Eye (tissue), 1 donor: Measurements from ENCODE around the gene PRRC2A.
A peak's percentile ranks its signal among the peaks of the same experiment; 100 is the strongest.

ENCODE experiments used
- DNase-seq: peaks from one replicate; pipeline ENCODE4 v3.0.0-alpha.2; 2015

PRRC2A gene

GRCh38 chr6:31620586-31621319, at the start of gene PRRC2A:
PRRC2A (plus strand) TSS chr6:31620715; CDS start chr6:31622790, 2,075 bp downstream.
- peak; percentile 91 for DNase-seq

- DNase-seq: no peak
These were observed 48.2 kb upstream of the PRRC2A start, which contains the start of gene LTA for GRCh38 chr6:31572041-31572911. LTA (plus strand) TSS chr6:31572289; CDS start chr6:31572743, 454 bp downstream.

- DNase-seq: no peak
These were observed 47.0 kb upstream of the PRRC2A start for GRCh38 chr6:31573239-31574105.

- DNase-seq: no peak
These were observed 46.1 kb upstream of the PRRC2A start for GRCh38 chr6:31574106-31575061.

- DNase-seq: no peak
These were observed 45.1 kb upstream of the PRRC2A start, which contains the start of gene TNF for GRCh38 chr6:31575335-31575901. TNF (plus strand) TSS chr6:31575565; CDS start chr6:31575742, 177 bp downstream.

- no peak for DNase-seq
These were observed 44.4 kb upstream of the PRRC2A start for GRCh38 chr6:31575952-31576685.

GRCh38 chr6:31576897-31577578, 43.5 kb upstream of the PRRC2A start:
- DNase-seq: no peak

GRCh38 chr6:31577579-31577966, 42.9 kb upstream of the PRRC2A start:
- DNase-seq: no peak

- no peak for DNase-seq
These were observed 42.1 kb upstream of the PRRC2A start for GRCh38 chr6:31578184-31579118.

- DNase-seq: no peak
These were observed 41.4 kb upstream of the PRRC2A start for GRCh38 chr6:31579119-31579505.

- no peak for DNase-seq
These were observed 40.7 kb upstream of the PRRC2A start for GRCh38 chr6:31579546-31580437.

- no peak for DNase-seq
These were observed 40.1 kb upstream of the PRRC2A start for GRCh38 chr6:31580438-31580740.

GRCh38 chr6:31580807-31581433, 39.6 kb upstream of the PRRC2A start:
- DNase-seq: peak; percentile 94

- DNase-seq: no peak
These were observed 38.9 kb upstream of the PRRC2A start for GRCh38 chr6:31581434-31582229.

- no peak for DNase-seq
These were observed 38.3 kb upstream of the PRRC2A start, which contains the start of gene LTB for GRCh38 chr6:31582230-31582643. LTB (minus strand) TSS chr6:31582424; CDS start chr6:31582417, 7 bp downstream.

- DNase-seq: no peak
These were observed 35.0 kb upstream of the PRRC2A start for GRCh38 chr6:31585491-31585890.
